Endodermal cell (in vitro differentiated cells): ENCODE results near the gene SH3D19. TPM values are rescaled to one million over a fixed set of nuclear protein-coding genes. Genes with fewer than 3 reads are reported as not detected.

ENCODE experiments used
- DNase-seq: peaks from one replicate; pipeline ENCODE4 v3.0.0-alpha.2; 2017
- H3K27ac ChIP-seq: 2 replicates; pipeline ENCODE4 v1.5.1; 2013; ENCODE audit warnings: mild to moderate bottlenecking, low read depth, low read length, moderate library complexity
- H3K27me3 ChIP-seq: 2 replicates; pipeline ENCODE4 v1.6.1; 2013; ENCODE audit warnings: mild to moderate bottlenecking, low read length, moderate library complexity; ENCODE audit not compliant: insufficient read depth, control insufficient read depth, poor library complexity, severe bottlenecking
- H3K36me3 ChIP-seq: 2 replicates; pipeline ENCODE4 v1.7.0; 2013; ENCODE audit warnings: mild to moderate bottlenecking, low read length, moderate library complexity; ENCODE audit not compliant: control insufficient read depth, insufficient read depth
- H3K4me1 ChIP-seq: one replicate; pipeline ENCODE4 v1.7.0; 2013; ENCODE audit warnings: low read length; ENCODE audit not compliant: control insufficient read depth, insufficient read depth
- H3K4me3 ChIP-seq: 2 replicates; pipeline ENCODE4 v1.5.1; 2013; ENCODE audit warnings: mild to moderate bottlenecking, low read length, moderate library complexity
- H3K9ac ChIP-seq: 2 replicates; pipeline ENCODE4 v1.6.1; 2013; ENCODE audit warnings: mild to moderate bottlenecking, low read length, moderate library complexity; ENCODE audit not compliant: poor library complexity, severe bottlenecking; ENCODE audit errors: extremely low read depth
- H3K9me3 ChIP-seq: 2 replicates; pipeline ENCODE4 v1.6.1; 2013; ENCODE audit warnings: mild to moderate bottlenecking, low read length, moderate library complexity; ENCODE audit not compliant: control insufficient read depth
- H3K27ac Mint-ChIP-seq: 2 replicates; pipeline ENCODE4 v1.8.0; 2020; ENCODE audit warnings: mixed read lengths
- H3K27me3 Mint-ChIP-seq: 2 replicates; pipeline ENCODE4 v1.8.0; 2021; ENCODE audit warnings: mild to moderate bottlenecking, mixed read lengths; ENCODE audit not compliant: insufficient read depth
- H3K36me3 Mint-ChIP-seq: 2 replicates; pipeline ENCODE4 v1.8.0; 2020; ENCODE audit warnings: low read depth, mixed read lengths
- H3K4me1 Mint-ChIP-seq: 2 replicates; pipeline ENCODE4 v1.8.0; 2020; ENCODE audit warnings: mixed read lengths
- H3K4me3 Mint-ChIP-seq: 2 replicates; pipeline ENCODE4 v1.8.0; 2020; ENCODE audit warnings: mild to moderate bottlenecking, moderate library complexity, mixed read lengths
- H3K9me3 Mint-ChIP-seq: 2 replicates; pipeline ENCODE4 v1.8.0; 2020; ENCODE audit warnings: mild to moderate bottlenecking, mixed read lengths
- CTCF ChIP-seq: fragments of 200-600 bp; sonication (generic); conservative IDR thresholded peaks from 2 replicates; pipeline ENCODE4 v1.5.0; 2021; ENCODE audit warnings: antibody characterized with exemption, mild to moderate bottlenecking
- WGBS, 2 experiments: methylation state at CpG; one replicate each; pipeline versions ENCODE4 v1.1.5 to v1.1.7; 2013; ENCODE audit warnings: missing lambda C conversion rate in 2 of 2, mixed read lengths in 1 of 2; ENCODE audit not compliant: insufficient coverage in 1 of 2, insufficient read length in 1 of 2; 5-methylcytosine and 5-hydroxymethylcytosine counted together
- total RNA-seq, 2 donors: library from RNA; stranded (reverse); fragmentation: NEBNext Ultra II Directional in 1 of 2; extraction: Animal tissue kit (Norgen Biotek cat#: 25700) in 1 of 2; gene quantifications; 2 replicates in 1 of 2; 3 replicates in 1 of 2; pipeline ENCODE4 v1.2.1, GENCODE V29; 2021

SH3D19 gene
- total RNA-seq, 2 donors from 2014 or later = 48.8 to 55.6 TPM

DNA sequence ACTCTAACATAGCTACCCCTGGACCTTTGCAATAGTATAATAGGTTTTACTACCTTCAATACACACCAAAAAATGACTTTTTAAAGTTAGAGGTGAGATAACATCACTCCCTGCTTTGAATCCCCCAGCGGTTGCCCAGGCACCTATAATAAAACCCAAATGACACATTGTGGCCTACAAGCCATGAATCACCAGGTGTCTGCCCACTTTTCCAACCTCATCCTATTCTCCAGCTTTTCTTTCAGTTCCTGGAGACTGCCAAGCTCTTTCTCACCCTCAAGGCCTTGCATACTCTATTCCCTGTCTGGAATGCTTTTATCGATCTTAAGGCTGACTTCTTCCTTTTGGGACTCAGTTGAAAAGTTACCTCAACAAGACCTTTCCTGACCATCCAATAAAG is 64.9 kb downstream of the SH3D19 start:
- no peak for DNase-seq
- Mint-ChIP-seq H3K9me3 (peaks cover 9% of the 10 kb centered on the region), H3K27ac (no peak overlapping the region), H3K36me3 (peaks cover 24% of the 10 kb centered on the region), H3K27me3 (no peaks in the 10 kb centered on the region), H3K4me1 (no peaks in the 10 kb centered on the region), H3K4me3 (no peak overlapping the region)
- Histone ChIP-seq H3K27me3 (no peaks in the 10 kb centered on the region), H3K27ac (no peak overlapping the region), H3K36me3 (no peaks in the 10 kb centered on the region), H3K4me3 (no peak overlapping the region), H3K9ac (no peak overlapping the region), H3K9me3 (peaks cover 16% of the 10 kb centered on the region), H3K4me1 (no peaks in the 10 kb centered on the region)
- no peak for TF ChIP-seq CTCF
- 95 to 100% methylated on average over 1 to 2 of the region's 2 CpGs for WGBS, 2 experiments

- no peaks in the 10 kb centered on the region for H3K36me3 ChIP-seq
- WGBS, 2 experiments = 83 to 90% methylated on average over 1 of the region's 1 CpG
- no peaks in the 10 kb centered on the region for H3K27me3 Mint-ChIP-seq
- H3K36me3 Mint-ChIP-seq = peaks cover 22% of the 10 kb centered on the region
- no peak for DNase-seq
- H3K9me3 ChIP-seq = peaks cover 16% of the 10 kb centered on the region
- H3K4me1 ChIP-seq = no peaks in the 10 kb centered on the region
- H3K9ac ChIP-seq = no peak overlapping the region
- no peaks in the 10 kb centered on the region for H3K27me3 ChIP-seq
- no peak overlapping the region for H3K27ac ChIP-seq
- H3K27ac Mint-ChIP-seq = no peak overlapping the region
- no peak for TF ChIP-seq CTCF
- H3K9me3 Mint-ChIP-seq = peaks cover 9% of the 10 kb centered on the region
- H3K4me3 Mint-ChIP-seq = no peak overlapping the region
- no peaks in the 10 kb centered on the region for H3K4me1 Mint-ChIP-seq
- H3K4me3 ChIP-seq = no peak overlapping the region
Observed at GRCh38 chr4:151259752-151260151, 65.7 kb downstream of the SH3D19 start.

DNA sequence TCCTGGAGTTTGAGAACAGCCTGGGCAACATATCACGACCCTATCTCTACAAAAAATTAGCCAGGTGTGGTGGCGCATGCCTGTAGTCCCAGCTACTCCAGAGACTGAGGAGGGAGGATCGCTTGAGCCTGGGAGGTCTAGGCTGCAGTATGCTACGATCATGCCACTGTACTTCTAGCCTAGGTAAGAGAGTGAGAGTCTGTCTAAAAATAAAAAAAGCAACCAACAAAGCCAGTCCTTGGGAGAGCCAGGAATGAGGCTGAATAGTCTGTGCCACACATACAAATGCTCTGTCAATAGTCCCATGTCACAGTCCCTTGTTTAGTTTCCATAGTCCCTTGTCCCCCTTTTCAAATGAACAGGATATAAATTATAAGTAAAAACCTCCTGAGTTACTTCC is 67.7 kb downstream of the SH3D19 start:
- H3K27me3 Mint-ChIP-seq = no peaks in the 10 kb centered on the region
- DNase-seq = no peak
- Histone ChIP-seq H3K27ac (no peak overlapping the region), H3K4me3 (no peak overlapping the region), H3K9ac (no peak overlapping the region), H3K36me3 (no peaks in the 10 kb centered on the region), H3K4me1 (no peaks in the 10 kb centered on the region), H3K9me3 (peaks cover 9% of the 10 kb centered on the region), H3K27me3 (no peaks in the 10 kb centered on the region)
- H3K27ac Mint-ChIP-seq = no peak overlapping the region
- TF ChIP-seq CTCF = no peak
- H3K4me3 Mint-ChIP-seq = no peak overlapping the region
- peaks cover 9% of the 10 kb centered on the region for H3K9me3 Mint-ChIP-seq
- H3K36me3 Mint-ChIP-seq = peaks cover 20% of the 10 kb centered on the region
- H3K4me1 Mint-ChIP-seq = no peaks in the 10 kb centered on the region
- 94 to 100% methylated on average over 3 to 4 of the region's 4 CpGs for WGBS, 2 experiments
